GM12878 (cell line): ENCODE results near the gene IGFLR1. TPM values are rescaled to one million over a fixed set of nuclear protein-coding genes. Genes with fewer than 3 reads are reported as not detected.

Source experiments
- ATAC-seq: fragments of 200-7000 bp; cut with Tn5 transposase; 3 replicates; pipeline ENCODE4 v1.9.1; 2020; ENCODE audit warnings: mild to moderate bottlenecking, moderate library complexity
- BruUV-seq: library from RNA; stranded (reverse); fragments of 400-500 nt; replicated peaks from 2 replicates; lab custom pipeline; 2021; lab: Mats Ljungman, UMichigan
- CTCF ChIA-PET: fragments of 300-600 bp; sonication (Branson Sonifier 250); formaldehyde crosslinking; extraction: SDS; loops from one replicate; lab custom pipeline; 2021; ENCODE audit warnings: inconsistent platforms; lab: Yijun Ruan, JAX
- POLR2A ChIA-PET: fragments of 350-600 bp; formaldehyde crosslinking; extraction: SDS; loops from one replicate; lab custom pipeline; 2021; ENCODE audit warnings: inconsistent platforms; lab: Charles Lee
- RAD21 ChIA-PET: fragments of 300-600 bp; sonication (Branson Sonifier 250); formaldehyde crosslinking; loops from one replicate; lab custom pipeline; 2023; ENCODE audit warnings: antibody characterized with exemption; ENCODE audit not compliant: unreplicated experiment; lab: Charles Lee
- SMC1A ChIA-PET: fragments of 300-600 bp; sonication (Branson Sonifier 250); formaldehyde crosslinking; loops from one replicate; lab custom pipeline; 2023; ENCODE audit not compliant: unreplicated experiment, uncharacterized antibody; lab: Charles Lee
- DNase-seq: peaks from one replicate; pipeline ENCODE4 v3.0.0-alpha.2; 2011; ENCODE audit warnings: low read depth, low spot score
- FAIRE-seq: peaks from 3 replicates; lab custom pipeline; 2011; peaks lifted over from hg19 to GRCh38; lab: Jason Lieb, UNC
- H2AFZ ChIP-seq: 2 replicates; pipeline ENCODE4 v1.6.0; 2011; ENCODE audit warnings: low read depth, low read length, control low read depth; ENCODE audit not compliant: control insufficient read depth
- H3K27ac ChIP-seq: 2 replicates; pipeline ENCODE4 v1.5.1; 2011; ENCODE audit warnings: control low read depth; ENCODE audit not compliant: control insufficient read depth, insufficient read depth
- H3K27me3 ChIP-seq, 2 experiments: replicated peaks in 1 of 2; 2 replicates each; pipeline versions ENCODE4 v1.6.0 to v1.6.1; 2011; ENCODE audit warnings: low read length in 1 of 2; ENCODE audit not compliant: control insufficient read depth in 2 of 2, insufficient read depth in 2 of 2
- H3K36me3 ChIP-seq, 2 experiments: 2 replicates each; pipeline ENCODE4 v1.5.1; 2011; ENCODE audit warnings: low read length in 1 of 2; ENCODE audit not compliant: control insufficient read depth in 2 of 2, insufficient read depth in 2 of 2
- H3K4me1 ChIP-seq: 2 replicates; pipeline ENCODE4 v1.6.1; 2011; ENCODE audit warnings: mild to moderate bottlenecking, low read length, moderate library complexity, mixed read lengths; ENCODE audit not compliant: control insufficient read depth, insufficient read depth
- H3K4me2 ChIP-seq: 2 replicates; pipeline ENCODE4 v1.6.0; 2011; ENCODE audit warnings: control low read depth; ENCODE audit not compliant: control insufficient read depth, insufficient read depth
- H3K4me3 ChIP-seq: fragments of 200-600 bp; sonication (generic); 2 replicates; pipeline ENCODE4 v1.5.1; 2016
- H3K79me2 ChIP-seq: 2 replicates; pipeline ENCODE4 v1.6.0; 2011; ENCODE audit warnings: low read length; ENCODE audit not compliant: control insufficient read depth, insufficient read depth
- H3K9ac ChIP-seq: 2 replicates; pipeline ENCODE4 v1.8.0; 2011; ENCODE audit warnings: low read length, control low read depth, mixed read lengths; ENCODE audit not compliant: control insufficient read depth, insufficient read depth
- H3K9me3 ChIP-seq: replicated peaks from 3 replicates; pipeline ENCODE4 v1.5.1; 2011; ENCODE audit warnings: mild to moderate bottlenecking, low read length; ENCODE audit not compliant: control insufficient read depth, insufficient read depth
- H4K20me1 ChIP-seq: 2 replicates; pipeline ENCODE4 v1.6.0; 2011; ENCODE audit not compliant: control insufficient read depth, insufficient read depth
- ATF2 ChIP-seq: IDR thresholded peaks from 2 replicates; pipeline ENCODE4 v1.6.1; 2012; ENCODE audit warnings: low read length, inconsistent platforms
- ATF7 ChIP-seq: fragments of 450-650 bp; IDR thresholded peaks from 2 replicates; pipeline ENCODE4 v1.6.1; 2016; ENCODE audit warnings: low read depth, mild to moderate bottlenecking
- CHD1 ChIP-seq: IDR thresholded peaks from 2 replicates; pipeline ENCODE4 v1.6.1; 2012; ENCODE audit warnings: low read depth, low read length, improper control_type of control experiment
- CHD4 ChIP-seq: fragments of 200-600 bp; sonication (generic); IDR thresholded peaks from 2 replicates; pipeline ENCODE4 v1.6.1; 2016; ENCODE audit warnings: mild to moderate bottlenecking
- GATAD2B ChIP-seq: fragments of 450-650 bp; conservative IDR thresholded peaks from 2 replicates; pipeline ENCODE4 v1.6.1; 2017; ENCODE audit warnings: low read depth, mild to moderate bottlenecking, moderate library complexity
- KLF5 ChIP-seq: fragments of 450-650 bp; IDR thresholded peaks from 2 replicates; pipeline ENCODE4 v1.6.1; 2014; ENCODE audit warnings: mild to moderate bottlenecking; ENCODE audit not compliant: partially characterized antibody
- MTA2 ChIP-seq: fragments of 450-650 bp; IDR thresholded peaks from 2 replicates; pipeline ENCODE4 v1.6.1; 2016; ENCODE audit warnings: low read depth, mild to moderate bottlenecking, moderate library complexity
- MXI1 ChIP-seq: fragments of 150-350 bp; IDR thresholded peaks from 2 replicates; pipeline ENCODE4 v1.6.1; 2011; ENCODE audit warnings: low read depth, mild to moderate bottlenecking, inconsistent platforms, low read length, improper control_type of control experiment
- MYC ChIP-seq: IDR thresholded peaks from 2 replicates; pipeline ENCODE4 v1.6.1; 2011; ENCODE audit warnings: mild to moderate bottlenecking, low read length, moderate library complexity, inconsistent platforms; ENCODE audit not compliant: insufficient read depth, insufficient replicate concordance, insufficient read length, severe bottlenecking
- NFYA ChIP-seq: IDR thresholded peaks from 2 replicates; pipeline ENCODE4 v1.6.1; 2011; ENCODE audit warnings: low read depth, mild to moderate bottlenecking, low read length, improper control_type of control experiment, borderline replicate concordance
- NR2C2 ChIP-seq: IDR thresholded peaks from 2 replicates; pipeline ENCODE4 v1.6.1; 2011; ENCODE audit warnings: borderline replicate concordance, low read depth; ENCODE audit not compliant: control insufficient read depth, insufficient read length
- PKNOX1 ChIP-seq: fragments of 450-650 bp; IDR thresholded peaks from 2 replicates; pipeline ENCODE4 v1.6.1; 2016; ENCODE audit warnings: mild to moderate bottlenecking
- RFX5 ChIP-seq: IDR thresholded peaks from 2 replicates; pipeline ENCODE4 v1.6.1; 2011; ENCODE audit warnings: low read depth, low read length, improper control_type of control experiment
- SMC3 ChIP-seq: IDR thresholded peaks from 2 replicates; pipeline ENCODE4 v1.6.1; 2011; ENCODE audit warnings: low read length, improper control_type of control experiment, borderline replicate concordance
- WRNIP1 ChIP-seq: IDR thresholded peaks from 2 replicates; pipeline ENCODE4 v1.6.1; 2011; ENCODE audit warnings: low read depth, low read length, improper control_type of control experiment, borderline replicate concordance
- ZNF274 ChIP-seq: IDR thresholded peaks from one replicate; pipeline ENCODE4 v1.8.0; 2011; ENCODE audit not compliant: insufficient read length, insufficient read depth
- WGBS: methylation state at CpG from one replicate; pipeline ENCODE4 v1.1.6; 2016; ENCODE audit warnings: low lambda C conversion rate; ENCODE audit not compliant: insufficient replicate concordance, insufficient coverage; ENCODE audit errors: missing lambda C conversion rate; 5-methylcytosine and 5-hydroxymethylcytosine counted together
- in situ Hi-C: fragments of 300-500 bp; cut with MboI; formaldehyde crosslinking; loops from 9 replicates; pipeline ENCODE4 v1.14.3; 2018; ENCODE audit warnings: mixed read lengths
- intact Hi-C: fragments of 100-400 bp; cut with micrococcal nuclease; formaldehyde crosslinking; loops from one replicate; pipeline ENCODE4 v1.14.2; 2022; ENCODE audit not compliant: unreplicated experiment
- polyA plus RNA-seq, 11 experiments: library from polyadenylated mRNA; depleted of rRNA in 4 of 11; unstranded in 6 of 11; stranded (reverse) in 5 of 11; fragments of >200 nt; fragmentation: Nextera tagmentation in 4 of 11; fragmentation: Illumina TruSeq in 1 of 11; extraction: Ambion mirVana in 4 of 11; extraction: Trizol in 1 of 11; gene quantifications; 1 replicate in 1 of 11; 2 replicates in 10 of 11; pipeline versions ENCODE4 v1.2.1 to v1.2.3, GENCODE V29; 2011 to 2016; ENCODE audit warnings: inconsistent platforms in 2 of 11, missing spikeins in 2 of 11, low read depth in 1 of 11
- total RNA-seq, 4 experiments: library from RNA; depleted of rRNA in 3 of 4; stranded (reverse); fragments of >200 nt in 3 of 4; fragmentation: Illumina TruSeq in 1 of 4; extraction: Trizol in 1 of 4; gene quantifications; 2 replicates each; pipeline versions ENCODE4 v1.2.1 to v1.2.3, GENCODE V29; 2013 to 2021
- TF ChIP-seq, protein P1 (sequence below): fragments of 450-650 bp; IDR thresholded peaks from 2 replicates; pipeline ENCODE4 v1.6.1; 2016; ENCODE audit warnings: mild to moderate bottlenecking
- TF ChIP-seq, protein P2 (sequence below): fragments of 450-650 bp; IDR thresholded peaks from 2 replicates; pipeline ENCODE4 v1.6.1; 2017; ENCODE audit warnings: low read depth, mild to moderate bottlenecking, moderate library complexity

Gene IGFLR1
- total and polyA plus RNA-seq, 10 of the 15 experiments (the other 5 are each of a cell fraction or from before 2014, with no cell fraction given) = 2.5 to 39.9 (median 24.8) TPM

DNA sequence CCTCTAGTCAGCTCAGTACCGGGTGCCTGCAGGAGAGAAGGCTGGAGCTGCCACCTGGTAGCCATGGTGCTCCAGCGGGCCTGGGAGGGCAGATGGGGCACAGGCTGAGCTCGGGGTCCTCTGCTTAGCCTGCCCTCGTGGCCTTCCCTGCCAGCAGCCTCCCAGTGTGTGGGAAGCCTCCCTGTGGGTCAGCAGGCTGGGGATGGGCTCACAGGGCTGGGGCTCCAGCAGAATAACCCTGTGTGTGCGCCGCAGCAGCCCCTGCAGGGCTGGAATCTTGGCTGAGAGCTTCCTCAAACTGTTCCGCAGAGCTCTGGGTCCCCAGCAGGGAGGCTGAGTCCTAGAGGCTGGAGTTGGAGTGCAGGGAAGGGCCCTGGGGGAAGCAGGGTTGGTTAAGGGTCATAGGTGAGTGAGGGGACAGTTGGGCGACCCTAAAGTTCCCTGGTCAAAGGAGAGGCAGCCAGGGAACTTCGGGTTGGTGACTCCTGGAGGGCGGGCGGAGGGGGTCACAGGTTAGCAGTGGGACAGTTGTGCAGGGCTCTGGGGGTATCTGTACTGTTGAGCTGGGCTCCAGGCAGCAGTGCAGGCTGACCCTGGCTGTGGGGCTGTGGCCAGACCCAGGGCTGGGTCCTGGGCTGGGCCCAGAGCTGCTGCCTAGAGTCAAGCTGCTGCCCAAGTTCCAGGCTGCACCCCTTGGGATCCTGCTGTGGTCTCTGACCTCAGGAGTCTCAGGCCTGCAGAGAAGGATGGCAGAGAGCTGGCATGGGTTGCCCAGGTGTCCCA, 47.1 kb upstream of the IGFLR1 start:
- no TSS peak for BruUV-seq
- intact Hi-C loops = no loop called here
- Histone ChIP-seq H2AFZ (no peak overlapping the region), H3K27ac (no peak overlapping the region), H3K4me1 (no peaks in the 10 kb centered on the region), H3K9me3 (no peaks in the 10 kb centered on the region)
- ChIA-PET CTCF (interaction anchor here (1.5 to 3.1 kb wide), 2 partner anchors 11 to 95 kb away, joined by 3 to 12 read pairs; no protein-coding TSS in a partner anchor), RAD21 (no interaction called here), POLR2A (no interaction called here)
- in situ Hi-C loops = no loop called here
- DNase-seq (no peak), FAIRE-seq (no peak)
- TF ChIP-seq NR2C2 = no peak
- no peak for TF ChIP-seq KLF5
- no peak for TF ChIP-seq PKNOX1
- TF ChIP-seq RFX5 = no peak
- TF ChIP-seq ATF7 = no peak
- TF ChIP-seq NFYA = no peak
- TF ChIP-seq MXI1 = no peak
- TF ChIP-seq ZNF274 = no peak
- no peak for TF ChIP-seq MYC
- no peak for TF ChIP-seq MTA2
- TF ChIP-seq ATF2 = no peak
- no peak for TF ChIP-seq SMC3
- no peak for TF ChIP-seq CHD4
- no peak for TF ChIP-seq CHD1
- no peak for TF ChIP-seq GATAD2B
- TF ChIP-seq WRNIP1 = no peak
- TF ChIP-seq, protein P1, sequence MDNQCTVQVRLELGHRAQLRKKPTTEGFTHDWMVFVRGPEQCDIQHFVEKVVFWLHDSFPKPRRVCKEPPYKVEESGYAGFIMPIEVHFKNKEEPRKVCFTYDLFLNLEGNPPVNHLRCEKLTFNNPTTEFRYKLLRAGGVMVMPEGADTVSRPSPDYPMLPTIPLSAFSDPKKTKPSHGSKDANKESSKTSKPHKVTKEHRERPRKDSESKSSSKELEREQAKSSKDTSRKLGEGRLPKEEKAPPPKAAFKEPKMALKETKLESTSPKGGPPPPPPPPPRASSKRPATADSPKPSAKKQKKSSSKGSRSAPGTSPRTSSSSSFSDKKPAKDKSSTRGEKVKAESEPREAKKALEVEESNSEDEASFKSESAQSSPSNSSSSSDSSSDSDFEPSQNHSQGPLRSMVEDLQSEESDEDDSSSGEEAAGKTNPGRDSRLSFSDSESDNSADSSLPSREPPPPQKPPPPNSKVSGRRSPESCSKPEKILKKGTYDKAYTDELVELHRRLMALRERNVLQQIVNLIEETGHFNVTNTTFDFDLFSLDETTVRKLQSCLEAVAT = no peak
- TF ChIP-seq, protein P2, sequence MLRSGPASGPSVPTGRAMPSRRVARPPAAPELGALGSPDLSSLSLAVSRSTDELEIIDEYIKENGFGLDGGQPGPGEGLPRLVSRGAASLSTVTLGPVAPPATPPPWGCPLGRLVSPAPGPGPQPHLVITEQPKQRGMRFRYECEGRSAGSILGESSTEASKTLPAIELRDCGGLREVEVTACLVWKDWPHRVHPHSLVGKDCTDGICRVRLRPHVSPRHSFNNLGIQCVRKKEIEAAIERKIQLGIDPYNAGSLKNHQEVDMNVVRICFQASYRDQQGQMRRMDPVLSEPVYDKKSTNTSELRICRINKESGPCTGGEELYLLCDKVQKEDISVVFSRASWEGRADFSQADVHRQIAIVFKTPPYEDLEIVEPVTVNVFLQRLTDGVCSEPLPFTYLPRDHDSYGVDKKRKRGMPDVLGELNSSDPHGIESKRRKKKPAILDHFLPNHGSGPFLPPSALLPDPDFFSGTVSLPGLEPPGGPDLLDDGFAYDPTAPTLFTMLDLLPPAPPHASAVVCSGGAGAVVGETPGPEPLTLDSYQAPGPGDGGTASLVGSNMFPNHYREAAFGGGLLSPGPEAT = no peak
- TF ChIP-seq, all 136 proteins: peak for 0
- no peak for ATAC-seq
- Histone ChIP-seq H3K27me3 (no peaks in the 10 kb centered on the region; a peak in 1 of 4 replicates), H3K4me3 (no peak overlapping the region), H3K4me2 (no peak overlapping the region), H4K20me1 (no peaks in the 10 kb centered on the region), H3K36me3 (no peaks in the 10 kb centered on the region), H3K79me2 (no peaks in the 10 kb centered on the region), H3K9ac (no peak overlapping the region)
- WGBS = 44% methylated on average over 9 of the region's 11 CpGs
- SMC1A ChIA-PET = no interaction called here
